Measurements from ENCODE around the gene RHOBTB3. TPM values are rescaled to one million over a fixed set of nuclear protein-coding genes. Genes with fewer than 3 reads are reported as not detected.
"Not testable (repeated sequence)": the region's sequence is repeated elsewhere in the genome, so short reads cannot be mapped to it uniquely, and the experiment has no call there.

The RHOBTB3 gene
- total RNA-seq, 4 donors from 2014 or later: 31.0 to 74.2 (median 46.3) TPM

DNA sequence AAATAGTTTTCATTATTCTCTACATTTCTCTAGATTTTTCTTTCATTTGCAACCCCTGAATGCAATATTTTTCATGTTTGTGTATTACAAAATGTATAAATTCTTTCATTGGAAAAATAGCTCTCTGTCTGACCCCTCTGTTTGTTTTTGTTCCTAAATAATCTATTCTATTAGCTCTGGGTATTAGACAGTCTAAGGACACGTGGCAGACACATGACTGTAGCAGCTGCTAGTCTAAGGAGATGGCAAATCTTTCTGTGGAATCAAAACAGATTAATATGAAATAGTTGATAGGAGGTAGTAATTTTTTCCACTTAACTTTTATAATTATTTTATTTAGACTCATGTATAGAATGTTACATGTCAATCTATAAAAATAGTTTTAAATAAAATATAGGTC is 27.0 kb upstream of the RHOBTB3 start:
- 71% methylated on average over 1 of the region's 1 CpG for WGBS
- DNase-seq (ENCODE audit: low spot score in 2 of 2): no peak
- H3K4me1 ChIP-seq: no peaks in the 10 kb centered on the region
- TF ChIP-seq POLR2A (IDR thresholded peaks at IDR 0.05) (no peak), POLR2AphosphoS5 (IDR thresholded peaks at IDR 0.05) (no peak), EP300 (IDR thresholded peaks at IDR 0.05) (no peak)
- TF ChIP-seq, protein P1, sequence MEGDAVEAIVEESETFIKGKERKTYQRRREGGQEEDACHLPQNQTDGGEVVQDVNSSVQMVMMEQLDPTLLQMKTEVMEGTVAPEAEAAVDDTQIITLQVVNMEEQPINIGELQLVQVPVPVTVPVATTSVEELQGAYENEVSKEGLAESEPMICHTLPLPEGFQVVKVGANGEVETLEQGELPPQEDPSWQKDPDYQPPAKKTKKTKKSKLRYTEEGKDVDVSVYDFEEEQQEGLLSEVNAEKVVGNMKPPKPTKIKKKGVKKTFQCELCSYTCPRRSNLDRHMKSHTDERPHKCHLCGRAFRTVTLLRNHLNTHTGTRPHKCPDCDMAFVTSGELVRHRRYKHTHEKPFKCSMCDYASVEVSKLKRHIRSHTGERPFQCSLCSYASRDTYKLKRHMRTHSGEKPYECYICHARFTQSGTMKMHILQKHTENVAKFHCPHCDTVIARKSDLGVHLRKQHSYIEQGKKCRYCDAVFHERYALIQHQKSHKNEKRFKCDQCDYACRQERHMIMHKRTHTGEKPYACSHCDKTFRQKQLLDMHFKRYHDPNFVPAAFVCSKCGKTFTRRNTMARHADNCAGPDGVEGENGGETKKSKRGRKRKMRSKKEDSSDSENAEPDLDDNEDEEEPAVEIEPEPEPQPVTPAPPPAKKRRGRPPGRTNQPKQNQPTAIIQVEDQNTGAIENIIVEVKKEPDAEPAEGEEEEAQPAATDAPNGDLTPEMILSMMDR (IDR thresholded peaks at IDR 0.05): no peak
- H3K9me3 ChIP-seq: no peaks in the 10 kb centered on the region
- no peaks in the 10 kb centered on the region for H3K27me3 ChIP-seq
- no peak overlapping the region for H3K27ac ChIP-seq
- H3K4me3 ChIP-seq: no peak overlapping the region
- H3K36me3 ChIP-seq: no peaks in the 10 kb centered on the region

DNA sequence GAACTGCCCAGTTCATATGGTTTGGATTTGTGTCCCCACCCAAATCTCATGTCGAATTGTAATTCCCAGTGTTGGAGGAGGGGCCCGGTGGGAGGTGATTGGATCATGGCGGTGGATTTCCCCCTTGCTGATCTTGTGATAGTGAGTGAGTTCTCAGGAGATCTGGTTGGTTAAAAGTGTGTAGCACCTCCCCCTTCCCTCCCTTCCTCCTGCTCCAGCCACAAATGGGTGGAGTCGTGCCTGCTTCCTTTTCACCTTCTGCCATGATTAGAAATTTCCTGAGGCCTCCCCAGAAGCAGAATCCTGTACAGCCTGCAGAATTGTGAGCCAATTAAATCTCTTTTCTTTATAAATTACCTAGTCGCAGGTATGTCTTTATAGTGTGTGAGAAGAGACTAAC is 24.9 kb upstream of the RHOBTB3 start:
- not testable (repeated sequence) for DNase-seq (ENCODE audit: low spot score in 2 of 2); H3K4me1 ChIP-seq; H3K9me3 ChIP-seq; H3K27me3 ChIP-seq; H3K4me3 ChIP-seq; H3K36me3 ChIP-seq; H3K27ac ChIP-seq
- WGBS: 83% methylated on average over 4 of the region's 5 CpGs

DNA sequence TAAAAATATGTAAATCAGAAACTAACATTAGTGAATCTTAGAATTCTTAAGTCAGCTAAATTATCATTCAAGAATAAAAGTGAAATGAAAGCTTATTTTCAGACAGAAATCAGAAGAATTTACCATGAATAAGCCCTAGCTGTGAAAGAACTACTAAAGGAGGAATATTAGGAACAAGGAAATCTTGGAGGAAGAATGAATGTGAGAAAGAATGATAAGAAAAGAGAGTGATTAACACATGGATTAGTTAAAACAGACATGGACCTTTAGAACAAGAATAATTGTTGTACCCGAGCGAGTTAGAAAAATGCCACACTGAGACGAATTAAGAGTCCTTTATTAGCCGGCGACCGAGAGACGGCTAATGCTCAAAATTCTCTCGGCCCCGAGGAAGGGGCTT is 24.1 kb upstream of the RHOBTB3 start:
- Histone ChIP-seq H3K4me1 (no peaks in the 10 kb centered on the region), H3K27ac (no peak overlapping the region), H3K4me3 (no peak overlapping the region), H3K36me3 (no peaks in the 10 kb centered on the region), H3K9me3 (no peaks in the 10 kb centered on the region), H3K27me3 (no peaks in the 10 kb centered on the region)
- no peak for TF ChIP-seq POLR2AphosphoS5 (IDR thresholded peaks at IDR 0.05)
- TF ChIP-seq, protein P1 (IDR thresholded peaks at IDR 0.05): no peak
- no peak for TF ChIP-seq POLR2A (IDR thresholded peaks at IDR 0.05)
- no peak for TF ChIP-seq EP300 (IDR thresholded peaks at IDR 0.05)
- no peak for DNase-seq (ENCODE audit: low spot score in 2 of 2)
- WGBS: 83% methylated on average over 9 of the region's 9 CpGs

DNA sequence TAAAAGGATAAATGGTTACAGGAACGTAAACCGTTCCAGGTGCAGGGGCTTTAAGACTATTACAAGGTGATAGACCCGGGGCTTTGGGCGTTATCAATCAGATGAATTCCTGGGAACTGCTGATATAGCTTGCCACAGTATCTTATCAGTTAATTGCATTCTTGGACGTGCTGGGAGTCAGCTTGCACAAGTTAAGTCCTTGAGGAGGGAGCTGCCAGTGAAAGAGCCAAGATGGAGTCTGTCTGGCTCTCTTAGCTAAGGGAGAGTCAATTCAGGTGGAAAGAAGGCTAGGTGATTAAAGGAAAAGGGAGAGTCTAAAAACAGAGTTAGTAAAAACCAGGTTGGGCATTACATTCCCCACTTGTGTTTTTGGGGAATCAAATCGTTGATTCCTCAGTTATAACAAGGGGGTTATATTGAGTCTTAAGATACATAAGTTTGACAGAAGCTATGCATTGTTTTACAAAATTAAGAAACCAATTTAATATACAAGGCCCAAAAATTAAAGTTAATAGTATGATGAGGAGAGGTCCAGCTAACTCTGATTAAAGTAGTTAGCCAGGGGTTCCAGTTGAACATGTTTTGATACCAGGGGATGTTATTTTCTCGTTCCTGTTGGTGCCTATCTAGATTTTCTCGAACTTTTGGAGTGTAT is 23.5 kb upstream of the RHOBTB3 start:
- not testable (repeated sequence) for H3K4me1 ChIP-seq; H3K9me3 ChIP-seq; H3K36me3 ChIP-seq; H3K27ac ChIP-seq; DNase-seq (ENCODE audit: low spot score in 2 of 2); H3K27me3 ChIP-seq; H3K4me3 ChIP-seq
- WGBS: 75% methylated on average over 8 of the region's 8 CpGs

DNA sequence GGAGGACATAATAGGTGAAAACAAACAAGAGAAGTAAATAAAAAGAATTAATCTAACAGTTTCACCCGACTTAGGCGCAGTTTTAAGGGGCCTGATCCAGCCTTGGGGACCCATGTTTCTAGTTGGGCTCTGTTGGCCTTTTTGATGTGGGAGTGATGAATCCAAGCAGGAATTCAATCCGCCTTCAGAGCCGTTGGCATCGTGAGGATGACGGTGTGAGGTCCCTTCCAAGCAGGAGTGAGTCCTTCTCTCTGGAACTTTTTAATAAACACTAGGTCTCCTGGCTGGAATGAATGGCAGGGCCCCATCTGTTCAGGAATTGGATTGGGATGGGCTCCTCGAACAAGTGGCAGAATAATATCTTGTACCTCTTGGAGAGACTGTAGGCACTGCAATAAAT is 22.3 kb upstream of the RHOBTB3 start:
- H3K36me3 ChIP-seq: no peaks in the 10 kb centered on the region

DNA sequence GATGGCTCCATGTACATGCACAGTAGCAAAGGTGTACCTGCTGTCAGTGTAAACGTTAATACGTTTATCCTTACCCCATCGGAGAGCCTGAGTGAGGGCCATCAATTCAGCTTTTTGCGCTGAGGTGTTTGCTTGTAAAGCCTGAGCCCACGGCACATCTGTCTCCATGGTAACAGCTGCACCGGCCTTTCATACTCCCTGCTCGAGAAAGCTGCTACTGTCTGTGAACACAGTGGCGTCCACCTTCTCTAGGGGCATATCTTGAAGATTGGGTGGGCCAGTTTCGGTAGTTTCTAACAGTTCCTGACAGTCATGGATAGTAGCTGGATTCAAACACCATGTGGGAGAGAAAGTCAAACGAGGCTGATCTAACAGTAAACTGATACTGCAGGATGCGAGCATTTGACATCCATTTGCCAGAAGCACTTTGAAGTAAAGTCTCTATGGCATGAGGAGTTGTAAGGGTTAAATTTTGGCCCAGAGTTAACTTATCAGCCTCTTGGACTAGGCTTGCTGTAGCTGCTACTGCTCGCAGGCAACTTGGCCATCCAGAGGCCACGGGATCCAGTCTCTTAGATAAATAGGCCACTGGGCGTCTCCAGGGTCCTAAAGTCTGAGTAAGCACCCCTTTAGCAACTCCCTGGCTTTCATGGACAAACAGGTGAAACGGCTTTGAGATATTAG is 21.0 kb upstream of the RHOBTB3 start:
- DNase-seq (ENCODE audit: low spot score in 2 of 2): no peak
- 69% methylated on average over 15 of the region's 15 CpGs for WGBS

More for the DNA sequence above, 22.3 kb upstream of the RHOBTB3 start:
- WGBS: 90% methylated on average over 7 of the region's 7 CpGs
- Histone ChIP-seq H3K4me3 (no peak overlapping the region), H3K27me3 (no peaks in the 10 kb centered on the region), H3K9me3 (no peaks in the 10 kb centered on the region), H3K4me1 (no peaks in the 10 kb centered on the region), H3K27ac (no peak overlapping the region)
- TF ChIP-seq POLR2AphosphoS5 (IDR thresholded peaks at IDR 0.05) (no peak), EP300 (IDR thresholded peaks at IDR 0.05) (no peak), POLR2A (IDR thresholded peaks at IDR 0.05) (no peak)
- TF ChIP-seq, protein P1 (IDR thresholded peaks at IDR 0.05): no peak
- DNase-seq (ENCODE audit: low spot score in 2 of 2): no peak

DNA sequence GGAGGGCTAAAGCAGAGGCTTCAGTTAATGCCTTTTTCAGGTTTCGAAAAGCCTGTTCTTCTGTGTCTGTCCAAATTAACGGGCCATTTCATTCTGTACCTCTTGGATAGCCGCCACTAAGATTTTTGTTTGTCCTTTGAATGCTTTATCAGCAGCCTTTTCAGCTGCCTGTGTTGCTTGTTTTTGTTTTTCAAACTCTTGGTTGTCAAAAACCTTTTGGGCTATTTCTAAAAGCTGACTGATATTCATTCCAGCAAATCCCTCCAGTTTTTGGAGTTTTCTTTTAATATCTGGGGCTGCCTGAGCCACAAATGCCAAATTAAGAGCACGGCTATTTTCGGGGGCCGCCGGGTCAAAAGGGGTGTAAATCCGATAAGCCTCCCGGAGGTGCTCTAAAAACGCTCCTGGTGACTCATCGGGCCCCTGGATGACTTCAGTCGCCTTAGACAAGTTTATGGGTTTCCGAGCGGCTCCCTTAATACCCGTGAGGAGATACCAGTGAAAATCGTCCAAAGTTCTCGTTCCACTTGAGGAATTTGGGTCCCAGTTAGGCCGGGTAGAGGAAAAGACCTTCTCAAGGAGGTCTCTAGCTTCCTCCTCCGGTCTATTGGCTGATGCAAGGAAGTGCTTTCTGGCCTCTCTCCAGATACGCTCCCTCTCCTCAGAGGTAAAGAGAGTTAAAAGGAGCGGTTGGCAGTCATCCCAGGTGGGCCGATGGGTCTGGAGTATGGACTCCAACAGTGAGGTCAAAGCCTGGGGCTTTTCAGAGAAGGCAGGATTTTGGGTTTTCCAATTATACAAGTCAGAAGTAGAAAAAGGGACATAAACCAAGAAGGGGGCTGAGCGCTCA is 20.3 kb upstream of the RHOBTB3 start:
- not testable (repeated sequence) for H3K36me3 ChIP-seq; H3K9me3 ChIP-seq; H3K27me3 ChIP-seq; H3K4me3 ChIP-seq; H3K27ac ChIP-seq; H3K4me1 ChIP-seq; DNase-seq (ENCODE audit: low spot score in 2 of 2)
- 77% methylated on average over 23 of the region's 23 CpGs for WGBS

More for the DNA sequence above, 21.0 kb upstream of the RHOBTB3 start:
- no peaks in the 10 kb centered on the region for H3K4me1 ChIP-seq
- H3K4me3 ChIP-seq: no peak overlapping the region
- no peaks in the 10 kb centered on the region for H3K9me3 ChIP-seq
- no peaks in the 10 kb centered on the region for H3K36me3 ChIP-seq
- H3K27me3 ChIP-seq: no peaks in the 10 kb centered on the region
- TF ChIP-seq POLR2AphosphoS5 (IDR thresholded peaks at IDR 0.05) (no peak), EP300 (IDR thresholded peaks at IDR 0.05) (no peak), POLR2A (IDR thresholded peaks at IDR 0.05) (no peak)
- TF ChIP-seq, protein P1 (IDR thresholded peaks at IDR 0.05): no peak
- H3K27ac ChIP-seq: no peak overlapping the region

Measured in suprapubic skin (tissue), 4 donors.